GM18951 (cell line): Measurements from ENCODE around the gene GRIK4.

Source experiments
- POLR2A ChIP-seq: IDR thresholded peaks from 4 replicates; pipeline ENCODE4 v1.6.1; 2011; ENCODE audit warnings: mild to moderate bottlenecking; ENCODE audit not compliant: insufficient read length, insufficient read depth; ENCODE audit errors: extremely low read depth
- in situ Hi-C: fragments of 300-500 bp; cut with MboI; formaldehyde crosslinking; loops from one replicate; pipeline ENCODE4 v1.12.0; 2022; ENCODE audit warnings: low sequenced_read_pairs, mixed read lengths, inconsistent platforms; ENCODE audit not compliant: unreplicated experiment

The GRIK4 gene

GRCh38 chr11:120548682-120549209 lies 37.2 kb downstream of the GRIK4 start:
- in situ Hi-C loops = no loop called here
- TF ChIP-seq POLR2A = no peak

- in situ Hi-C loops = no loop called here
- TF ChIP-seq POLR2A = no peak
Measured at GRCh38 chr11:120549346-120549745, 37.8 kb downstream of the GRIK4 start.

GRCh38 chr11:120550007-120550406 lies 38.5 kb downstream of the GRIK4 start:
- no peak for TF ChIP-seq POLR2A
- in situ Hi-C loops = no loop called here

DNA sequence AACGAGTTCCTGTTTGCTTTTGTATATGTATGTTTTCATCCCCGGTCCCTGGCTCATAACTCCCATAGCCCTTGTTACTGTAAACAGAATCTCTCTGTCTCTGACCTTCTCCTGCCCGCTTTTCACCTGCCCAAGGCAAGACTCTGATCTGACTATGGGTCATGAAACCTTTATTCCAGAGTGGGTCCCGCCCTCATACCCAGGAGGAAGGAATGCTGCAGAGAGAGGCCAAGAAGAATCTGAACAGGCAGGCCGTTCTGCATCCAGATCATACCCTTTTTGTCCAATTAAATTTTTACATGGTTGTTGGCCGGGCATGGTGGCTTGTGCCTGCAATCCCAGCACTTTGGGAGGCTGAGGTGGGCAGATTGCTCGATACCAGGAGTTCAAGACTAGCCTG lies 39.6 kb downstream of the GRIK4 start:
- in situ Hi-C loops = no loop called here

GRCh38 chr11:120554766-120555432 lies 43.4 kb downstream of the GRIK4 start:
- in situ Hi-C loops = no loop called here
- no peak for TF ChIP-seq POLR2A

More for the DNA sequence above, 39.6 kb downstream of the GRIK4 start:
- no peak for TF ChIP-seq POLR2A

DNA sequence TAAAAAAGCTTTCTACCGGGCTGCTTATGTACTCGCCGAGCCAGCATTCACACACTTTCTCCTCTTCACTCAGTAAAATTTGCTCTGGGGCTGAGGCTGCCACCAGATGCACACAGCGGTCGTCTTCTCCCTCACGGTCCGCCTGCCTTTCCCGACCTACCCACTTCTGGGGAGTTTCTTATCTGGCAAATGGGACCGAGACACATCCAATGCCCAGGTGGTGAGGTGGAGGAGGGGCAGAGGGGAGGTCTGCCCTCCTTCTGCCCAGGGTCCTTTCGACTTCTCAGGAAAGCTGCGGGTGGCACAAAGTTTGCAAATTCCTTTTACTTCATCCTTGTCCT lies 43.9 kb downstream of the GRIK4 start:
- TF ChIP-seq POLR2A = no peak
- in situ Hi-C loops = no loop called here

- in situ Hi-C loops = no loop called here
- TF ChIP-seq POLR2A = no peak
Measured at GRCh38 chr11:120556797-120557196, 45.2 kb downstream of the GRIK4 start.

GRCh38 chr11:120558744-120559431 lies 47.3 kb downstream of the GRIK4 start:
- in situ Hi-C loops = no loop called here
- no peak for TF ChIP-seq POLR2A

GRCh38 chr11:120561286-120561685 lies 49.7 kb downstream of the GRIK4 start:
- in situ Hi-C loops = no loop called here
- TF ChIP-seq POLR2A = no peak

DNA sequence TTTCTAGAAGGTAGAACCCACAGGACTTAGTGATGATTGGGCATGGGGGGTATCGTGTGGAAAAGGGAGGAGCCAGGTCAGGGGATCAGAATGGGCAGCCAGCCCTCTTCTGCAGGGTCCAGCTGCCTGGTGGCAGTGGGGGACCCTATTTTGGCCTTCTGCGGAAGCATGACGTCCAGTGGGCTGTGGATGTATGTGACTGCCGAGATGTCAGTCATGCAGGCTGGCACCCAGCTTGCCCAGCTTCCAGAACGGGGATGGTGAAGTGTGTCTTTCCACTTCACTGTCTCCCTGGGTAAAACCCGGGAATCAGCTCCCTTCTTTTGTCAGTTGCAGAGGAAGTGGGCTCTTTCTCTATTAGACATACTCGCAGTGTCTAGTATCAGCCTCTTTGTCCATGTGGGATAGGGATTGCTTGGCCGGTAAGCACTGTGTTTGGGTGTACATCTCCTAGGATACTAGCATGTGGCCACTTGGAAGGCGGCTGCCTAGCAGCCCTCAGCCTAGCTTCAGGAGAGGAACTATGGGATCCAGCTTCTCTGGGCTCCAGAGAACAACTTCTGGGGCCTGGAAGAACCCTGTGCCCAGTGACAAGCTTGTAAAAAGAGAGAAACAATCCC lies 51.4 kb downstream of the GRIK4 start:
- in situ Hi-C loops = no loop called here

GRCh38 chr11:120563703-120564572 lies 52.4 kb downstream of the GRIK4 start:
- in situ Hi-C loops = no loop called here
- no peak for TF ChIP-seq POLR2A

More for the DNA sequence above, 51.4 kb downstream of the GRIK4 start:
- no peak for TF ChIP-seq POLR2A

DNA sequence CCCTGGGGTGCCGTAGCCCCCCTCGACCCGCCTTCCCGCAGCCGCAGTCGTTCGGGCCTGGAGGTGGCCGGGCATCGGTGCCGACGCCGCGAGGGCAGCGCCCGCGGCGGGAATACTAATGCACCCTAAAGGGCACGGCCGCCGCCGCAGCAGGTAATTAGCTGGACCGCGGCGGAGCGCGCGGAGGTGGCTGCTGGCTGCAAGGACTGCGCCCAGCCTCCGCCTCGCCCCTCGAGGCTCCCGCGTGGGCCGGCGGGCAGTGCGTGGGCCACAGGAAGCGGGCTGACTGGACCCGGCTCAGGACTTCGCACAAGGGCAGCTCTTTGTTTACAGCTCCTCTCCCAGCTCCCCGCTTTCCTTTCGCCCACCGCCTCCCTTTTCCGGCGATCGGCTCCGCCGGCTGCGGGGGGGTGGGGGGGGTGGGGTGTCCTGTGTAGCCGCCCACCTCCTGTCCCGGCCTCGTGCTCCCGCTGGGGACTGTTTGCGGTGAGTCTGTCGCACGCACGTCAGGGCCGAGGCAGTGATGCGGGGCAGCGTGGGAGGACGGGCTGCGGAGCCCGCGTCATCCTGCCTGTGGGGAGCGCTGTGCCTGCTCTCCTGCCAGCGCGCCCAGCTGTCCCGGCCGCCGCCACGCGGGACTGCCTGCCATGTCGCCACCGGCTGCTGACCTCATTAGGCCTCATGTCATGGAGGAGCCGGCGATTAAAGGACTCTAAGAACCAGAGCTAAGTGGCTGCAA lies 53.2 kb downstream of the GRIK4 start:
- in situ Hi-C loops = no loop called here
- no peak for TF ChIP-seq POLR2A

DNA sequence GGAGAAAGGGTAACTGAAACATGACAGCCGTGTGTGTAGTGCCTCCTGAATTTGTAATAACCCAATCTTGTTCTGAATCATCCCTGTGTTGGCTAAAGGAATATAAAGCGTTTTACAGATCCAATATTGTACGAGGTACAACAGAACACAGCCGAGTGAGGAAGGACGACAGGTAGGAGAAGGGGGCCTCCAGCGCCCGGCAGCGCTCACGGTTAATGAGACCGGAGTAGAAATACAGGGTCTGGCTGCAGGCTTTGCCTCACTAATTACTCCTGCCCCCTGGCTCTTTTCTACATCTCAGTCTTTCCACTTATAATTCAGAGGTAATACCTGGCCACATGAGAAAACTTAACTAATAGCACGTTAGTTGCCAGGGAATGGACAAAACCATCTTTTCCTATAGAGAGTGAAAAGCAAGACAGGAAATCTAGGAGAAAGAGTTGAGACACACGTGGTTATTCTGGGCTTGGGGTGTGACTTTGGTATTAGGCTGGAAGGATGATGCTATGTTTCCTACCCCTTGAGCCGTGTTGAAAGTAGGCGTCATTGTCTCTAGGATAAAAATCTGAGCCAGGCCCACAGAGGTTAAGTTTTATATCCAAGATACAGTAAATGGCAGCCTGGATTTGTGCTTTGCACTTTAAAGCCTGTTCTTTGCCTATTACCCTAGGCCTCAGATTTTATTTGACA lies 54.1 kb downstream of the GRIK4 start:
- in situ Hi-C loops = no loop called here
- no peak for TF ChIP-seq POLR2A
